Measurements from ENCODE around the gene ITGA5. TPM values are rescaled to one million over a fixed set of nuclear protein-coding genes. Genes with fewer than 3 reads are reported as not detected.

ITGA5 gene
- polyA plus RNA-seq, 1 donor (not counting 4 experiments of a cell fraction or from before 2014, with no cell fraction given): 47.9 TPM

- H3K27me3 ChIP-seq (ENCODE audit: control insufficient read depth, extremely low read depth, insufficient read depth, low read length): no peaks in the 10 kb centered on the region
- FAIRE-seq: no peak
- dilution Hi-C loops (cut with MboI; ENCODE audit: extremely low pct_ligation_motif_present, low sequenced_read_pairs): no loop called here
Observed at GRCh38 chr12:54448344-54448743, 29.3 kb upstream of the ITGA5 start.

GRCh38 chr12:54447917-54448316 is 28.9 kb upstream of the ITGA5 start:
- no peaks in the 10 kb centered on the region for H3K36me3 ChIP-seq (ENCODE audit: control insufficient read depth in 2 of 2, extremely low read depth in 1 of 2, insufficient read depth in 2 of 2, low read length in 2 of 2)
- H3K4me2 ChIP-seq (ENCODE audit: control insufficient read depth, extremely low read depth, insufficient read depth, low read depth, low read length): no peak overlapping the region
- no peak overlapping the region for H3K4me3 ChIP-seq (ENCODE audit: control insufficient read depth in 2 of 3, extremely low read depth in 1 of 3, insufficient read depth in 2 of 3, low read depth in 1 of 3, low read length in 3 of 3)
- dilution Hi-C loops (cut with MboI; ENCODE audit: extremely low pct_ligation_motif_present, low sequenced_read_pairs): no loop called here
- H3K27me3 ChIP-seq (ENCODE audit: control insufficient read depth, extremely low read depth, insufficient read depth, low read length): no peaks in the 10 kb centered on the region
- H3K9ac ChIP-seq (ENCODE audit: control insufficient read depth, extremely low read depth, insufficient read depth, low read length): no peak overlapping the region
- no peaks in the 10 kb centered on the region for H3K9me1 ChIP-seq (ENCODE audit: control insufficient read depth, extremely low read depth, insufficient read depth, low read length)
- no peaks in the 10 kb centered on the region for H4K20me1 ChIP-seq (ENCODE audit: control insufficient read depth, extremely low read depth, insufficient read depth, low read length)
- H3K79me2 ChIP-seq (ENCODE audit: control insufficient read depth, insufficient read depth, low read length): no peaks in the 10 kb centered on the region
- no peak overlapping the region for H3K27ac ChIP-seq (ENCODE audit: control insufficient read depth, insufficient read depth, low read length)
- H3K4me1 ChIP-seq (ENCODE audit: control insufficient read depth, extremely low read depth, insufficient read depth, low read length): no peaks in the 10 kb centered on the region
- DNase-seq (ENCODE audit: low read depth, low spot score): no peak
- TF ChIP-seq CTCF (optimal IDR thresholded peaks at IDR 0.05 in 1 of 3, IDR thresholded peaks at IDR 0.05 in 1 of 3, conservative IDR thresholded peaks at IDR 0.05 in 1 of 3; ENCODE audit: extremely low read depth in 1 of 3, insufficient read depth in 2 of 3, low read length in 3 of 3) (no peak), EZH2 (IDR thresholded peaks at IDR 0.05; ENCODE audit: low read length) (no peak)
- H3K9me3 ChIP-seq (ENCODE audit: control insufficient read depth, low read depth, low read length): no peaks in the 10 kb centered on the region
- no peak for FAIRE-seq
- no peak overlapping the region for H2AFZ ChIP-seq (ENCODE audit: control insufficient read depth, low read length)

More at GRCh38 chr12:54448344-54448743, 29.3 kb upstream of the ITGA5 start:
- Histone ChIP-seq H3K4me3 (ENCODE audit: control insufficient read depth in 2 of 3, extremely low read depth in 1 of 3, insufficient read depth in 2 of 3, low read depth in 1 of 3, low read length in 3 of 3) (no peak overlapping the region), H3K9me3 (ENCODE audit: control insufficient read depth, low read depth, low read length) (no peaks in the 10 kb centered on the region), H4K20me1 (ENCODE audit: control insufficient read depth, extremely low read depth, insufficient read depth, low read length) (no peaks in the 10 kb centered on the region), H3K4me2 (ENCODE audit: control insufficient read depth, extremely low read depth, insufficient read depth, low read depth, low read length) (no peak overlapping the region), H3K36me3 (ENCODE audit: control insufficient read depth in 2 of 2, extremely low read depth in 1 of 2, insufficient read depth in 2 of 2, low read length in 2 of 2) (no peaks in the 10 kb centered on the region), H3K9me1 (ENCODE audit: control insufficient read depth, extremely low read depth, insufficient read depth, low read length) (no peaks in the 10 kb centered on the region), H3K27ac (ENCODE audit: control insufficient read depth, insufficient read depth, low read length) (no peak overlapping the region), H3K9ac (ENCODE audit: control insufficient read depth, extremely low read depth, insufficient read depth, low read length) (no peak overlapping the region), H2AFZ (ENCODE audit: control insufficient read depth, low read length) (no peak overlapping the region), H3K4me1 (ENCODE audit: control insufficient read depth, extremely low read depth, insufficient read depth, low read length) (no peaks in the 10 kb centered on the region), H3K79me2 (ENCODE audit: control insufficient read depth, insufficient read depth, low read length) (no peaks in the 10 kb centered on the region)
- DNase-seq (ENCODE audit: low read depth, low spot score): no peak
- no peak for TF ChIP-seq EZH2 (IDR thresholded peaks at IDR 0.05; ENCODE audit: low read length)
- TF ChIP-seq CTCF (optimal IDR thresholded peaks at IDR 0.05 in 1 of 3, IDR thresholded peaks at IDR 0.05 in 1 of 3, conservative IDR thresholded peaks at IDR 0.05 in 1 of 3; ENCODE audit: extremely low read depth in 1 of 3, insufficient read depth in 2 of 3, low read length in 3 of 3): no peak
